Iris pigment epithelial cell (primary cell): ENCODE results near the gene C3orf20.

ENCODE experiments used
- DNase-seq: peaks from one replicate; pipeline ENCODE4 v3.0.0-alpha.2; 2011; ENCODE audit warnings: low read depth

The C3orf20 gene

DNA sequence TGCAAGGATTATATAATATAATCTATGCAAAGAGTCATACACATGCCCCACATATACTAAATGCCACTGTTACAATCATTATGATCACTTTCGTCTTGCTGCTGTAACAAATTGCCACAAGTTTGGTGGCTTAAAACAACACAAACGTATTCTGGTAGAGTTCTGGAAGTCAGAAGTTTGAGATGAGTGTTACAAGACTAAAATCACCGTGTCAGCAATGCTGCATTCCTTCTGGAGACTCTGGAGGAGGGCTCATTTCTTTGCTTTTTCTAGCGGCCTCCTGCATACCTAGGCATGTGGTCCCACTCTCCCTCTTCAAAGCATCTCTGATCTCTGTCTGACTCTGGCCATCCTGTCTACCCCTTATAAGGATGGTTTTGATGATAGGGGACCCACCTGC, 24.7 kb upstream of the C3orf20 start:
- DNase-seq: no peak

DNA sequence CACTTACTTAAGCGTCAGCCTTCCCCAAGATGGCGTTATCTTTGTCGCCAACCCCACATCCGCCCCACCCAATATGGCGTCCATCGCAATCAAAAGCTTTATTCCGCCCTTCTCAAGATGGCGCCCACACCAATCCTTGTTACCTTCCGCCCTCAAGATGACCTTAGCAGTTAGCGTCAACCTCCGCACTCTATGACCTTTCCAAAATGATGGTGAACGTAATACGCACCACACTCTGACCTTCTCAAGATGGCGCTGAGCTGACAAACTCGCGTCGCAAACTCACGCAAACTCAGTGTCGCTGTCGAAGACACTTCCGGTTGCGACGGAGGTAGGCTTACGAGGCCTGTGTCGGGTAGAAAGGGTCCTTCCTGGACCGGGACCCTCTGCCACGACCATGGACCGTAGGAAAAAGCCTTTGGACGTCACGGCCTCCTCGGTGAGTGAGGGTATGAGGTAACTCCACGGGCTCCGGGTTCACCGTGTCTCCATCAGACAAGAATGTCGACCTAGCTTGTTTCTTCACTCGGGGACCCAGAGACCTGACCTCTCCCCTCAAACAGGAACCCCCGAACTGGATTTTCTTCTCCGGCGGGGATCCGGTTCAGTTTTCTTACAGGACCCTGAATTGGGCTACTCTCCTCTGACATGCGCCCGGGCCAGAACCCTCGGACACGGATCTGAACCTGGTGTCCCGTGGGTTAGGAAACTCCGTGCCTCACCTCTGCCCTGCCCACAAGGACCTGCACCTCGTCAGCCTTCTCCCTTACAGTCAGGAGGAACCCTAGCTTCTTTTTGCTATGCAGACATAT, 23.3 kb upstream of the C3orf20 start, which contains the start of gene CCDC174:
CCDC174 (plus strand) TSS at position 323 of the 812 bp plus-strand sequence; CDS start at position 398, 75 bp downstream.
- peak; percentile 99 for DNase-seq

DNA sequence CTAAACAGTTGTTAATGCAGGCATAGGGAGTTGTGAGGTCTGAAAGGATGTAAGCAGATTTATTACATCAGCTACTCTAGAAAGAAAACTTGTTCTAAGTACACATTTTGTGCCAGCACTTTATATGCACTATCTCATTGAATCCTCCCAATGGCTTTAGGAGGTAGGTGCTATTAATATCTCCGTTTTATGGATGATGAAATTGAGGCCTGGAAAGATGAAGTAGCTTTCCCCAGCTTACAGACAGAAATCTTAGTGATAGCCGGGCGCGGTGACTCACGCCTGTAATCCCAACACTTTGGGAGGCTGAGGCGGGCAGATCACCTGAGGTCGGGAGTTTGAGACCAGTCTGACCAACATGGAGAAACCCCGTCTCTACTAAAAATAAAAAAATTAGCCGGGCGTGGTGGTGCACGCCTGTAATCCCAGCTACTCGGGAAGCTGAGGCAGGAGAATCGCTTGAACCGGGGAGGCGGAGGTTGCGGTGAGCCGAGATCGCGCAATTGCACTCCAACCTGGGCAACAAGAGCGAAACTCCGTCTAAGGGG, 22.5 kb upstream of the C3orf20 start:
- DNase-seq: peak; percentile 46

- DNase-seq: no peak
Observed at GRCh38 chr3:14657579-14657978, 17.4 kb upstream of the C3orf20 start.

GRCh38 chr3:14658978-14659377, 16.0 kb upstream of the C3orf20 start:
- no peak for DNase-seq

GRCh38 chr3:14660942-14661341, 14.0 kb upstream of the C3orf20 start:
- no peak for DNase-seq

DNA sequence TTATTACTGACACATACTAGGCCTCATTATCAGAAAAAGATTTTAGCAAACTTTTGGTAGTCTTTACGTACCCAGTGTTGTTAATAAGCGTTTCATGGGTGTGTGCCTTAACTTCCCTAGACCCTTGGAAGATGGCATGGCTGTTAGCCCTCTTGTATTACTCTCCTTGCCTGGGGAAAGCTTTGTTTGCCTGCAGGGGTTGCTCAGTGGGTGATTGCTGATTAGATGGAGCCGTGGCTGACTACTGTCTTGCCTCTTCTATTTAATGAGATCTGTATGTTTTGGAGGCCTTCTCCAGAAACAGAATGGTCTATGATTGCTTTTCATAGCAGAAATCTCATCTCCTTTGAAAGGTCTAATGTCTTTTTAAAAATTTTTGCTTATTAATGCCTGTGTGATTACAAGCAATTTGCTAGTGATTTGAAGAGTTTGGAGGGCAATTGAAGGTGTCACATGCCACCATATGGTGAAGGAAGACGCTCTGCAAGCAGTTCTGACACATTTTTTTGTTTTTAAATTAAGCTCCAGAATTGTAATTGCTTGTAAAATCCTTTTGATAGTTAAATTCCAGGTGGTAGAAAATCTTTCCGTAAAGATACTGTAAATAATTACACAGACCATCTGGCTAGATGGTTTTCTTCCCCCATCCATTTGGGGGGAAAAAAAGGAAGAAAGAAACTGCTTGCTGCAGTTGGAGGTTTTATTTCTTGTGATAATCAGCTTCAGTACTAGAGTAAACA, 11.4 kb upstream of the C3orf20 start:
- no peak for DNase-seq

- DNase-seq: no peak
Observed at GRCh38 chr3:14664170-14664569, 10.8 kb upstream of the C3orf20 start.

- DNase-seq: no peak
Observed at GRCh38 chr3:14672588-14672987, 2.4 kb upstream of the C3orf20 start.

GRCh38 chr3:14676881-14677280, 1.9 kb downstream of the C3orf20 start:
- DNase-seq: no peak

DNA sequence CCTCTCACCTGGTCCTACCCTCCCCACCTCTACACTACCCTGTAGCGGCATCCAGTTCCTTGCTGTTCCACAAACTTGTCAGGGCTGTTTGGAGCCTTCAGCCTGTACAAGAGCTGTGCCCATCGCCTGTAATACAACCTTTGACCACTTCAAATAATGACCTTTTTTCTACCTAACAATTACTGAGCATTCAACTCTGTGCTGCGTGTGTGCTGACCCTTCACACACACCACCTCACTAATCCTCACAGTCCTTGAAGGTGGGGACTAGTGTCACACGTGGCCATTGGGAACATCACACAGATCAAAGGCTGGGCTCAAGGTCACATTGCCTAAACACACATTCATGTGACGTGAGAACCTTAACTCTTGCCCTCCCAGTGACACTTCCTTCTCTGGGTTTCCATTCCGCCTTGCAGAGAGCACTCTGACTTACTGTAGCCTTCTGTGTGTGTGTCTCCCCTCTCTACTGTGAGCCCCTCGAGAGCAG, 3.1 kb downstream of the C3orf20 start:
- DNase-seq: no peak

- no peak for DNase-seq
Observed at GRCh38 chr3:14680115-14680514, 5.2 kb downstream of the C3orf20 start.

DNA sequence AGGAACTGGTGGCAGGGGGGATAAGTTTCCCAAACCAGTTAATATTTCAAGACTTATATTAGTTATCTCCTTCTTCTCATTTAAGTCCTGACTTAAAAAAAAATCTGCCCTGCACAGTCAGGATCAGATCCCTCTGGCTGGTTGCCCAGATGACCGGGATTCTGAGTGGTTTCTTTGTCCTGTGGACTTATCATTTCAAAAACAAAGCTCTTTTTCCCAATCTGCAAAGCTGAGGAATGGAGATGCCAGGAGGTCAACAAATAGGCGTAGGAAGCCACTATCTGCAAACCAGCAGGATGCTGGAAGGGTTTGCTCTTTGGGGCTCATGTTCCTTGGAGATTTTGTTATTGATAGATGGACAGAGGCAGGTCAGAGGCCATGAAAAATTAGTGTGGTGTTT, 5.8 kb downstream of the C3orf20 start:
- peak; percentile 29 for DNase-seq

GRCh38 chr3:14684447-14684846, 9.5 kb downstream of the C3orf20 start:
- DNase-seq: no peak

DNA sequence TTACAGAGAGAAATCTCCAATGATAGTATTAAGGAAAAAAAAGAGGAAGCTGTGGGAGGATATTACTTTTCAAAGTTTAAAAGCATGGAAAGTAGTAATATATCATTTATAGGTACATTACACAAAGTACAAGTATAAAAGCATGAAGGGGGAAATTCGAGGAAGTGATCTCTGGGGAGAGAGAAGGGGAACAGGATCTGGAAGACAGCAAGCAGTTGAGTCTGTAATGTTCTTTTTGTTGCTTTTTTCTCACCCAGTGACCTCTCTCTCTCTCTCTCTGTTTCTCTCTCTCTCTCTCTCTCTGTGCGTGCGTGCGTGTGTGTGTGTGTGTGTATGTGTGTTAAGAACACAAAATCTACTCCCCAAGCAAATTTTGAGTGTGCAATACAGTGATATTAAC, 10.2 kb downstream of the C3orf20 start:
- DNase-seq: no peak

GRCh38 chr3:14687360-14687759, 12.4 kb downstream of the C3orf20 start:
- no peak for DNase-seq

- DNase-seq: no peak
Observed at GRCh38 chr3:14688525-14688924, 13.6 kb downstream of the C3orf20 start.

DNA sequence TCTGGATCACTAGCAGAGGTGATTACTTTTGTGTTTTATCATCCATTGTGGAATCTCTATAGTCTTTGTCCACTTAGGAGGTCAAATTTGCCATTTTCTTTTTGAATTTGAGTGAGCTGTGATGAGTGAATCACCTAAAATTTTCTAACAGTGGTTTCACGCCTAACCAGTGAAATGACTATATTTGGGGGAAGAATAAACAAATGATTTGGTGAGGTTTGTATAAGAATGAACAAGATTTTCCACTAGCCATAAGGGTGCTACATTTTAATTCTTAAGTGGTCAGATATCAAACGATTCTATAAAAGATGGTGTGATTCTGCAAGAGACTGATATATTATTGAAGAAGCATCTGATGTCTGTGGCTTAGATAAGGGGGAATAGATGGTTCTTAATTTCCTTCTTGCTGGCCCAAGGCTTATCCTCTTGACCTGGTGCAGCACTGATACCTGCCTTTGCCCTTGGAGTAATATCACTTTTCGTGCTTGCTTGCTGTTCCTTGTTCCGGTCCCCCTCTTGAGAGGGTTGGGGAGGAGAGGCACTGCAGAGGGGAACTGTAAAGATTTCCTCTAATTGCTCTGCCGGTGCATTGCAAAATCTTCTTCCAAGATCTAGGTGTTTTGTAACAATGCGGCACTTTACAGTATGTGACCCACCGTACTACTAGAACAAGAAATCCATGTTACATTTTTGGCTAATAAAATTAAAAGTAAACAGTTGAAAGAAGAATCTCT, 14.5 kb downstream of the C3orf20 start:
- no peak for DNase-seq

DNA sequence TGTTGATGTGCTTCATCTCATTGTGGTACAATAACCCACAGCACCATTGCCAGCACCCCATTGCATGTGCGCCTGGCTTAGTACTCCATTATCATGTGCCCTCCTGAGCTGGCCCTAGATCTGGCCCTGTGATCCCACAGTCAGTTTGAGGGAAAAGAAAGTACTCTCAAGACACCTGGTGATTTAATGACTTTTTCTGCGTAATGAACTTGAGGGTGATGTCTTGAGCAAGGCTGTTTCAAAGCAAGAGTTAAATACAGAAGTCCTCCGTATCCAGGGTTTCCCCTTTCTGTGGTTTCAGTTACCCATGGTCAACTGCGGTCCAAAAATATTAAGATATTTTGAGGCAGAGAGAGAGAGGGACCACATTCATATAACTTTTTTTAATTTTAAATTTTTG, 16.3 kb downstream of the C3orf20 start:
- DNase-seq: no peak

GRCh38 chr3:14691719-14692118, 16.8 kb downstream of the C3orf20 start:
- no peak for DNase-seq

- no peak for DNase-seq
Observed at GRCh38 chr3:14698601-14699244, 23.8 kb downstream of the C3orf20 start.

GRCh38 chr3:14699643-14700042, 24.7 kb downstream of the C3orf20 start:
- peak; percentile 7 for DNase-seq
